ENCODE measurements around the gene MYO1H. TPM values are rescaled to one million over a fixed set of nuclear protein-coding genes. Genes with fewer than 3 reads are reported as not detected.

Gene MYO1H
- total RNA-seq, 1 donor from 2014 or later: 4.4 TPM

DNA sequence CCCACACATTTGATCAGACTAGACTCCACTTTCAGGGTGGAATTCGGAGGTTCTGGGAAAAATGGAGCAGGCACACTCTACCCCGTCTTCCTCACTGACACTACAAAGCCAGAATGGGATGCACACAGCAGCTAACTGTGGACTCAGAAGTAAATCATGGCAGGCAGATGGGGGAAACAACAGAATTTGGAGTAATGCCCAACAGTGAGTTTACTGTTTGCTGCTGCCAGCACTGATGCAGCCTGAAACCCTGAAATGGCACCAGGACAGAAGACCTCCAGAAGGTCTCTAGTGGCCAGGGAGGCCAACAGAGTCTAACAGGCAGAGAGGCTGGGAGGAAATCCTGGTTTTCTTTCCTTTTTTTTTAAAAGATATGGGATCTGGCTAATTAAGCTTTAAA is 104.8 kb downstream of the MYO1H start:
- H3K9me3 Mint-ChIP-seq (ENCODE audit: unreplicated experiment): no peaks in the 10 kb centered on the region

GRCh38 chr12:109455706-109456105 is 108.0 kb downstream of the MYO1H start:
- peaks cover 55% of the 10 kb centered on the region for H3K4me1 Mint-ChIP-seq (ENCODE audit: unreplicated experiment)
- no peak overlapping the region for H3K27ac Mint-ChIP-seq (ENCODE audit: unreplicated experiment)
- H3K36me3 Mint-ChIP-seq (ENCODE audit: low read depth, unreplicated experiment): peaks cover 69% of the 10 kb centered on the region
- H3K4me3 Mint-ChIP-seq (ENCODE audit: unreplicated experiment): peak overlapping the region; percentile 38
- peaks cover 4% of the 10 kb centered on the region for H3K27me3 Mint-ChIP-seq (ENCODE audit: unreplicated experiment)
- H3K9me3 Mint-ChIP-seq (ENCODE audit: unreplicated experiment): no peaks in the 10 kb centered on the region
- TF ChIP-seq, protein P1, sequence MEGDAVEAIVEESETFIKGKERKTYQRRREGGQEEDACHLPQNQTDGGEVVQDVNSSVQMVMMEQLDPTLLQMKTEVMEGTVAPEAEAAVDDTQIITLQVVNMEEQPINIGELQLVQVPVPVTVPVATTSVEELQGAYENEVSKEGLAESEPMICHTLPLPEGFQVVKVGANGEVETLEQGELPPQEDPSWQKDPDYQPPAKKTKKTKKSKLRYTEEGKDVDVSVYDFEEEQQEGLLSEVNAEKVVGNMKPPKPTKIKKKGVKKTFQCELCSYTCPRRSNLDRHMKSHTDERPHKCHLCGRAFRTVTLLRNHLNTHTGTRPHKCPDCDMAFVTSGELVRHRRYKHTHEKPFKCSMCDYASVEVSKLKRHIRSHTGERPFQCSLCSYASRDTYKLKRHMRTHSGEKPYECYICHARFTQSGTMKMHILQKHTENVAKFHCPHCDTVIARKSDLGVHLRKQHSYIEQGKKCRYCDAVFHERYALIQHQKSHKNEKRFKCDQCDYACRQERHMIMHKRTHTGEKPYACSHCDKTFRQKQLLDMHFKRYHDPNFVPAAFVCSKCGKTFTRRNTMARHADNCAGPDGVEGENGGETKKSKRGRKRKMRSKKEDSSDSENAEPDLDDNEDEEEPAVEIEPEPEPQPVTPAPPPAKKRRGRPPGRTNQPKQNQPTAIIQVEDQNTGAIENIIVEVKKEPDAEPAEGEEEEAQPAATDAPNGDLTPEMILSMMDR (IDR thresholded peaks at IDR 0.05; ENCODE audit: unreplicated experiment): no peak
- no peak for DNase-seq (ENCODE audit: low spot score)

More for the DNA sequence above, 104.8 kb downstream of the MYO1H start:
- peak overlapping the region; percentile 52 for H3K27ac Mint-ChIP-seq (ENCODE audit: unreplicated experiment)
- DNase-seq (ENCODE audit: low spot score): no peak
- TF ChIP-seq, protein P1 (IDR thresholded peaks at IDR 0.05; ENCODE audit: unreplicated experiment): no peak
- H3K36me3 Mint-ChIP-seq (ENCODE audit: low read depth, unreplicated experiment): peaks cover 76% of the 10 kb centered on the region
- no peak overlapping the region for H3K4me3 Mint-ChIP-seq (ENCODE audit: unreplicated experiment)
- H3K27me3 Mint-ChIP-seq (ENCODE audit: unreplicated experiment): peaks cover 5% of the 10 kb centered on the region
- H3K4me1 Mint-ChIP-seq (ENCODE audit: unreplicated experiment): peaks cover 53% of the 10 kb centered on the region

GRCh38 chr12:109458086-109458485 is 110.4 kb downstream of the MYO1H start:
- Mint-ChIP-seq H3K9me3 (ENCODE audit: unreplicated experiment) (no peaks in the 10 kb centered on the region), H3K27ac (ENCODE audit: unreplicated experiment) (peak overlapping the region; percentile 97), H3K27me3 (ENCODE audit: unreplicated experiment) (peaks cover 3% of the 10 kb centered on the region), H3K4me3 (ENCODE audit: unreplicated experiment) (peak overlapping the region; percentile 69), H3K36me3 (ENCODE audit: low read depth, unreplicated experiment) (peaks cover 57% of the 10 kb centered on the region), H3K4me1 (ENCODE audit: unreplicated experiment) (peaks cover 62% of the 10 kb centered on the region)
- TF ChIP-seq, protein P1 (IDR thresholded peaks at IDR 0.05; ENCODE audit: unreplicated experiment): no peak
- DNase-seq (ENCODE audit: low spot score): no peak

DNA sequence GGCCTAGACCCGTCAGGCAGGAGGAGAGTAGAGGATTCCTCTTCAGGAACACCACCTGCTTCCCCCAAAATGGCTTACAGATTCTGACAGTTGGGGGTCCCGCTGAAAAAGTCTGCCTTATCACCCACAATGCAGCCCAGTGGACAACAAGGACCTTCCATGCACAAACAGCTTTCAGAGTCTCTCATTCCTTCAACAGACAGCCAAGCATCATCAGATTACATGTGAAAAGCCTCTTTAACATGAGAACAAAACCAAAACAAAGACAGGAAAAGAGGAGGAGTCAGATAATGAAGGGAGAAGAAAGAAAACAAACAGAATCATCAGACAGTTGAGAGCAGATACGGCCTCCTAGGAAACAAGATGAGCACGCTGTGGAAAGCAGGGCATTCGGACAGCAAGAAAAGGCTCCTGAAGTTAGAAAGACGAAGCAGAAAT is 111.1 kb downstream of the MYO1H start:
- no peak for DNase-seq (ENCODE audit: low spot score)
- Mint-ChIP-seq H3K4me3 (ENCODE audit: unreplicated experiment) (peak overlapping the region; percentile 32), H3K4me1 (ENCODE audit: unreplicated experiment) (peaks cover 67% of the 10 kb centered on the region), H3K27me3 (ENCODE audit: unreplicated experiment) (peaks cover 3% of the 10 kb centered on the region), H3K9me3 (ENCODE audit: unreplicated experiment) (no peaks in the 10 kb centered on the region), H3K27ac (ENCODE audit: unreplicated experiment) (peak overlapping the region; percentile 97), H3K36me3 (ENCODE audit: low read depth, unreplicated experiment) (peaks cover 54% of the 10 kb centered on the region)
- TF ChIP-seq, protein P1 (IDR thresholded peaks at IDR 0.05; ENCODE audit: unreplicated experiment): no peak

DNA sequence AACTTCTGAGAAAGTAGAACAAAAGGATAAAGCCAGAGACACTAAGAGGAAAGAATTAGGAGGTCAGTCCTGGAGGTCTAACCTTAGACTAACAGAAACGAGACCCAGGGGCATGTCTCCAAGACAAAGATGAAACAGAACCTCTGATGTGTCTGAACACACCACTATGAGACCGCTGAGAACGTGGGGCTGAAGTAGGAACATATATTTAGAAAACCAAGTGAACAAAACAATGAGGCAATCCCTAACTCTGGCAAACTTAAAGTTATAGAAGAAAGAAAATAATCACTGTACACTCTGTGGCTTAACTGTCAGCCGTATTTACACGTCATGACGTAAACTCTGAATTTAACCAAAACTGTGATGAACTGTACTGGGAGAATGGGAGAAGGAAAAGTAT is 111.5 kb downstream of the MYO1H start:
- Mint-ChIP-seq H3K36me3 (ENCODE audit: low read depth, unreplicated experiment) (peaks cover 54% of the 10 kb centered on the region), H3K27me3 (ENCODE audit: unreplicated experiment) (peaks cover 3% of the 10 kb centered on the region), H3K4me3 (ENCODE audit: unreplicated experiment) (peak overlapping the region; percentile 32), H3K9me3 (ENCODE audit: unreplicated experiment) (no peaks in the 10 kb centered on the region), H3K4me1 (ENCODE audit: unreplicated experiment) (peaks cover 69% of the 10 kb centered on the region), H3K27ac (ENCODE audit: unreplicated experiment) (peak overlapping the region; percentile 97)
- DNase-seq (ENCODE audit: low spot score): no peak
- TF ChIP-seq, protein P1 (IDR thresholded peaks at IDR 0.05; ENCODE audit: unreplicated experiment): no peak
